HepG2 (cell line): ENCODE data around the gene STKLD1. TPM values are rescaled to one million over a fixed set of nuclear protein-coding genes. Genes with fewer than 3 reads are reported as not detected.

ENCODE experiments used
- ATAC-seq: fragments of 200-7000 bp; cut with Tn5 transposase; 3 replicates; pipeline ENCODE4 v1.9.1; 2020; ENCODE audit warnings: mild to moderate bottlenecking, moderate library complexity
- BruUV-seq: library from RNA; stranded (reverse); fragments of 400-500 nt; replicated peaks from 2 replicates; lab custom pipeline; 2021; lab: Mats Ljungman, UMichigan
- CTCF ChIA-PET: fragments of 300-600 bp; formaldehyde crosslinking; extraction: SDS; loops from one replicate; lab custom pipeline; 2021; ENCODE audit warnings: low total read pairs, inconsistent platforms, low intra/inter-chr PET ratio; lab: Yijun Ruan, JAX
- POLR2A ChIA-PET: fragments of 350-600 bp; sonication (Branson Sonifier 250); formaldehyde crosslinking; loops from one replicate; lab custom pipeline; 2020; ENCODE audit warnings: antibody characterized with exemption, inconsistent platforms; lab: Yijun Ruan, JAX
- DNase-seq: peaks from one replicate; pipeline ENCODE4 v3.0.0-alpha.2; 2015; ENCODE audit warnings: low spot score
- FAIRE-seq: peaks from 3 replicates; lab custom pipeline; 2011; peaks lifted over from hg19 to GRCh38; lab: Jason Lieb, UNC
- H2AFZ ChIP-seq: one replicate; pipeline ENCODE4 v1.6.1; 2011; ENCODE audit warnings: low read length, inconsistent platforms
- H3K27ac ChIP-seq: fragments of 300-600 bp; 3 replicates; pipeline ENCODE4 v1.8.0; 2011; ENCODE audit warnings: mixed run types, mild to moderate bottlenecking, mixed read lengths, low read length, inconsistent platforms; ENCODE audit not compliant: insufficient read depth; ENCODE audit errors: extremely low read length
- H3K27me3 ChIP-seq, 2 experiments: fragments of 200-600 bp in 1 of 2; 2 replicates in 1 of 2; 3 replicates in 1 of 2; pipeline versions ENCODE4 v1.6.0 to v1.8.0; 2011; ENCODE audit warnings: low read length in 2 of 2, mild to moderate bottlenecking in 2 of 2, moderate library complexity in 2 of 2, inconsistent platforms in 1 of 2; ENCODE audit not compliant: insufficient read depth in 2 of 2, control insufficient read depth in 1 of 2
- H3K36me3 ChIP-seq, 2 experiments: fragments of 200-600 bp in 1 of 2; replicated peaks in 1 of 2; 2 replicates in 1 of 2; 3 replicates in 1 of 2; pipeline versions ENCODE4 v1.5.1 to v1.8.0; 2011; ENCODE audit warnings: low read length in 2 of 2, inconsistent platforms in 1 of 2; ENCODE audit not compliant: insufficient read depth in 2 of 2, control insufficient read depth in 1 of 2
- H3K4me1 ChIP-seq: 2 replicates; pipeline ENCODE4 v1.5.1; 2012; ENCODE audit warnings: low read length, inconsistent platforms; ENCODE audit not compliant: insufficient read depth
- H3K4me2 ChIP-seq: 2 replicates; pipeline ENCODE4 v1.6.0; 2011; ENCODE audit warnings: low read depth, low read length, inconsistent platforms
- H3K4me3 ChIP-seq, 3 experiments: fragments of 200-600 bp in 1 of 3; sonication (generic), shearing (Covaris generic) in 1 of 3; replicated peaks in 1 of 3; 2 replicates each; pipeline ENCODE4 v1.5.1; 2011 to 2016; ENCODE audit warnings: low read length in 3 of 3, inconsistent platforms in 2 of 3, low read depth in 2 of 3, mild to moderate bottlenecking in 2 of 3, control low read depth in 1 of 3, mixed read lengths in 1 of 3; ENCODE audit not compliant: insufficient read depth in 1 of 3
- H3K79me2 ChIP-seq: one replicate; pipeline ENCODE4 v1.6.1; 2011; ENCODE audit warnings: low read length, inconsistent platforms; ENCODE audit not compliant: insufficient read depth
- H3K9ac ChIP-seq: 2 replicates; pipeline ENCODE4 v1.6.0; 2011; ENCODE audit warnings: mild to moderate bottlenecking, low read depth, low read length, inconsistent platforms; ENCODE audit not compliant: insufficient read depth
- H3K9me3 ChIP-seq: 2 replicates; pipeline ENCODE4 v1.5.1; 2012; ENCODE audit warnings: mild to moderate bottlenecking, low read length
- H4K20me1 ChIP-seq: 2 replicates; pipeline ENCODE4 v1.6.0; 2011; ENCODE audit warnings: inconsistent platforms, mild to moderate bottlenecking, low read length, moderate library complexity; ENCODE audit not compliant: insufficient read depth
- RELA ChIP-seq: sonication (generic); formaldehyde crosslinking; IDR thresholded peaks from 2 replicates; pipeline ENCODE4 v1.4.0; 2020; ENCODE audit warnings: missing genetic modification reagents
- ZBTB20 ChIP-seq: sonication (generic); formaldehyde crosslinking; IDR thresholded peaks from 2 replicates; pipeline ENCODE4 v1.8.1; 2023; ENCODE audit warnings: missing genetic modification reagents, low read depth, mild to moderate bottlenecking, borderline replicate concordance
- ZBTB33 ChIP-seq: sonication (generic); formaldehyde crosslinking; IDR thresholded peaks from 2 replicates; pipeline ENCODE4 v1.4.0; 2020; ENCODE audit warnings: missing genetic modification reagents
- ZNF552 ChIP-seq: sonication (generic); formaldehyde crosslinking; IDR thresholded peaks from 2 replicates; pipeline ENCODE4 v1.9.0; 2022; ENCODE audit warnings: missing genetic modification reagents, mild to moderate bottlenecking, borderline replicate concordance
- ZNF589 ChIP-seq: sonication (generic); formaldehyde crosslinking; conservative IDR thresholded peaks from 2 replicates; pipeline ENCODE4 v1.8.0; 2022; ENCODE audit warnings: mild to moderate bottlenecking, moderate library complexity, missing genetic modification reagents
- ZNF607 ChIP-seq: sonication (generic); formaldehyde crosslinking; IDR thresholded peaks from 2 replicates; pipeline ENCODE4 v1.5.1; 2020; ENCODE audit warnings: missing genetic modification reagents, mild to moderate bottlenecking, borderline replicate concordance
- WGBS: methylation state at CpG from one replicate; pipeline ENCODE4 v1.1.6; 2017; ENCODE audit warnings: low lambda C conversion rate; 5-methylcytosine and 5-hydroxymethylcytosine counted together
- in situ Hi-C: cut with HindIII; loops from 2 replicates; pipeline ENCODE4 v1.10.0; 2017; ENCODE audit warnings: low pct_unique_long_range_greater_than_20kb; ENCODE audit not compliant: extremely low pct_ligation_motif_present
- intact Hi-C: fragments of 100-400 bp; cut with micrococcal nuclease; formaldehyde crosslinking; loops from one replicate; pipeline ENCODE4 v1.10.0; 2022; ENCODE audit not compliant: unreplicated experiment
- polyA plus RNA-seq, 8 experiments: library from polyadenylated mRNA; depleted of rRNA in 3 of 8; stranded (reverse) in 7 of 8; unstranded in 1 of 8; fragments of >200 nt; fragmentation: Illumina TruSeq in 4 of 8; extraction: Trizol in 4 of 8; gene quantifications; 2 replicates each; pipeline versions ENCODE4 v1.2.1 to v1.2.3, GENCODE V29; 2011 to 2016; ENCODE audit warnings: low read depth in 4 of 8, missing spikeins in 1 of 8, mixed read lengths in 1 of 8; ENCODE audit not compliant: insufficient read depth in 1 of 8
- total RNA-seq, 5 experiments: library from RNA; depleted of rRNA; stranded (reverse); fragments of >200 nt; fragmentation: Illumina TruSeq; extraction: Trizol; gene quantifications; 2 replicates each; pipeline ENCODE4 v1.2.3, GENCODE V29; 2016; ENCODE audit warnings: low read depth in 1 of 5

Gene STKLD1
- total and polyA plus RNA-seq, 2 of the 13 experiments (the other 11 are each of a cell fraction or from before 2014, with no cell fraction given) = 1.5 to 2.2 TPM

GRCh38 chr9:133443248-133443647 is 67.1 kb downstream of the STKLD1 start:
- 92% methylated on average over 5 of the region's 15 CpGs for WGBS
- Histone ChIP-seq H4K20me1 (no peaks in the 10 kb centered on the region), H3K9ac (no peak overlapping the region), H3K4me2 (no peak overlapping the region), H3K27ac (no peak overlapping the region), H3K4me3 (no peak overlapping the region), H3K9me3 (no peaks in the 10 kb centered on the region), H3K79me2 (no peaks in the 10 kb centered on the region), H2AFZ (no peak overlapping the region), H3K36me3 (no peaks in the 10 kb centered on the region), H3K27me3 (peaks cover 5 to 77% of the 10 kb centered on the region in 2 experiments; a peak in 3 of 5 replicates), H3K4me1 (peaks cover 4% of the 10 kb centered on the region)
- no peak; the same call in 2 of the 3 replicates for ATAC-seq
- POLR2A ChIA-PET = interaction anchor here (2.4 kb wide), 1 partner anchor 16 kb away, joined by 8 read pairs; the partner anchor contains the start of gene CACFD1
- CTCF ChIA-PET = no interaction called here
- in situ Hi-C loops (no loop called here), intact Hi-C loops (no loop called here)
- no peak for DNase-seq
- BruUV-seq = no TSS peak
- FAIRE-seq = no peak
- peak; percentile 49; the same call in 1 of the 2 replicates for TF ChIP-seq ZBTB33 (CRISPR knock-in tag)
- no peak for TF ChIP-seq ZNF552 (CRISPR knock-in tag)
- TF ChIP-seq ZNF607 (CRISPR knock-in tag) = no peak
- TF ChIP-seq RELA (CRISPR knock-in tag) = no peak
- no peak for TF ChIP-seq ZBTB20 (CRISPR knock-in tag)
- TF ChIP-seq ZNF589 (CRISPR knock-in tag) = no peak
